DOHH2 (cell line): ENCODE results near the gene IFT22.
"Not testable (repeated sequence)": the region's sequence is repeated elsewhere in the genome, so short reads cannot be mapped to it uniquely, and the experiment has no call there.

Source experiments
- H3F3A ChIP-seq: fragments of 200-600 bp; sonication (generic), shearing (Covaris generic); 2 replicates; pipeline ENCODE4 v1.6.0; 2016; ENCODE audit warnings: antibody characterized with exemption, mild to moderate bottlenecking; ENCODE audit not compliant: control insufficient read depth, insufficient read depth
- H3K27ac ChIP-seq: fragments of 200-600 bp; sonication (generic); 2 replicates; pipeline ENCODE4 v1.5.1; 2014; ENCODE audit warnings: low read depth, mild to moderate bottlenecking, low read length, moderate library complexity
- H3K27me3 ChIP-seq: fragments of 200-600 bp; sonication (generic); 2 replicates; pipeline ENCODE4 v1.6.1; 2014; ENCODE audit warnings: mild to moderate bottlenecking, low read length, mixed read lengths; ENCODE audit not compliant: control insufficient read depth
- H3K36me3 ChIP-seq: fragments of 200-600 bp; sonication (generic); 2 replicates; pipeline ENCODE4 v1.6.1; 2014; ENCODE audit warnings: mild to moderate bottlenecking, low read length, moderate library complexity, mixed read lengths; ENCODE audit not compliant: control insufficient read depth
- H3K4me1 ChIP-seq: fragments of 200-600 bp; sonication (generic); 2 replicates; pipeline ENCODE4 v1.6.1; 2014; ENCODE audit warnings: mild to moderate bottlenecking, low read length, mixed read lengths; ENCODE audit not compliant: control insufficient read depth
- H3K4me2 ChIP-seq: fragments of 200-600 bp; sonication (generic); 2 replicates; pipeline ENCODE4 v1.6.0; 2014; ENCODE audit warnings: mild to moderate bottlenecking, low read length, moderate library complexity
- H3K4me3 ChIP-seq: fragments of 200-600 bp; sonication (generic); 2 replicates; pipeline ENCODE4 v1.5.1; 2014; ENCODE audit warnings: mild to moderate bottlenecking, low read length, mixed read lengths
- H3K79me2 ChIP-seq: fragments of 200-600 bp; sonication (generic); 2 replicates; pipeline ENCODE4 v1.6.1; 2014; ENCODE audit warnings: mild to moderate bottlenecking, low read length, mixed read lengths; ENCODE audit not compliant: control insufficient read depth
- H3K9me2 ChIP-seq: fragments of 200-600 bp; sonication (generic); replicated peaks from 2 replicates; pipeline ENCODE4 v1.6.1; 2014; ENCODE audit warnings: mild to moderate bottlenecking, low read length, mixed read lengths; ENCODE audit not compliant: control insufficient read depth
- H3K9me3 ChIP-seq: fragments of 200-600 bp; sonication (generic); 2 replicates; pipeline ENCODE4 v1.6.1; 2014; ENCODE audit warnings: antibody characterized with exemption, low read length, mixed read lengths; ENCODE audit not compliant: control insufficient read depth, insufficient read depth
- H4K20me1 ChIP-seq: fragments of 200-600 bp; sonication (generic); 2 replicates; pipeline ENCODE4 v1.6.0; 2014; ENCODE audit warnings: low read depth, mild to moderate bottlenecking, antibody characterized with exemption, low read length, moderate library complexity; ENCODE audit not compliant: control insufficient read depth, insufficient read depth
- EZH2phosphoT487 ChIP-seq: fragments of 200-600 bp; sonication (generic); IDR thresholded peaks from 2 replicates; pipeline ENCODE4 v1.6.1; 2017; ENCODE audit warnings: borderline replicate concordance, mild to moderate bottlenecking, antibody characterized with exemption, low read length, moderate library complexity, mixed read lengths
- TF ChIP-seq, protein P1 (sequence below): fragments of 200-600 bp; sonication (generic); IDR thresholded peaks from one replicate; pipeline ENCODE4 v1.5.1; 2014; ENCODE audit warnings: antibody characterized with exemption, mild to moderate bottlenecking, low read depth, low read length; ENCODE audit not compliant: poor library complexity, severe bottlenecking

Gene IFT22

GRCh38 chr7:101290186-101291037 is 31.2 kb downstream of the IFT22 start:
- H3K27me3 ChIP-seq, result peaks cover 33% of the 10 kb centered on the region
- H3K4me2 ChIP-seq, result peak overlapping the region; percentile 65

DNA sequence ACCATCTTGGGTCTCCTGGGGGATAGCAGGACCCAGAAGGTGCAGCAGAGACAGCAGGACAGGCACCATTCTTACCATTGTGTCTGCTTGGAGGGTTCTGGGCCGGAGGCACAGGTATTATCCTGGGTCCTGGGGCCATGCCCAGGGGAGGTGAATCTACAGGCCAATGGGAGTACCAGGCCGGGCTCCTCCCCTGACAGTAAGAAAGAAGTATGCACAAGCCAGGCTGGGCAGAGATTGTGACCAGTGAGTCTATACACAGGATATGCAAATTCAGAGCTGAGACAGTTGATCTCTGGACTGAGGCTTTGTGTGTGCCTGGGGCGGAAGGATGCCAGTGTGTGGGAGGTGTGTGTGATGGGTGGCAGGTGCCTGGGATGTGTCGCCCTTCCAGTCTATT is 31.9 kb downstream of the IFT22 start:
- peak overlapping the region; percentile 65 for H3K4me2 ChIP-seq

More at GRCh38 chr7:101290186-101291037, 31.2 kb downstream of the IFT22 start:
- H3K9me2 ChIP-seq, H3F3A ChIP-seq, H3K9me3 ChIP-seq, H3K79me2 ChIP-seq, H4K20me1 ChIP-seq, H3K27ac ChIP-seq, H3K36me3 ChIP-seq: not testable (repeated sequence)
- Histone ChIP-seq H3K4me3 (peak overlapping the region; percentile 40), H3K4me1 (peaks cover 16% of the 10 kb centered on the region)
- TF ChIP-seq, protein P1, sequence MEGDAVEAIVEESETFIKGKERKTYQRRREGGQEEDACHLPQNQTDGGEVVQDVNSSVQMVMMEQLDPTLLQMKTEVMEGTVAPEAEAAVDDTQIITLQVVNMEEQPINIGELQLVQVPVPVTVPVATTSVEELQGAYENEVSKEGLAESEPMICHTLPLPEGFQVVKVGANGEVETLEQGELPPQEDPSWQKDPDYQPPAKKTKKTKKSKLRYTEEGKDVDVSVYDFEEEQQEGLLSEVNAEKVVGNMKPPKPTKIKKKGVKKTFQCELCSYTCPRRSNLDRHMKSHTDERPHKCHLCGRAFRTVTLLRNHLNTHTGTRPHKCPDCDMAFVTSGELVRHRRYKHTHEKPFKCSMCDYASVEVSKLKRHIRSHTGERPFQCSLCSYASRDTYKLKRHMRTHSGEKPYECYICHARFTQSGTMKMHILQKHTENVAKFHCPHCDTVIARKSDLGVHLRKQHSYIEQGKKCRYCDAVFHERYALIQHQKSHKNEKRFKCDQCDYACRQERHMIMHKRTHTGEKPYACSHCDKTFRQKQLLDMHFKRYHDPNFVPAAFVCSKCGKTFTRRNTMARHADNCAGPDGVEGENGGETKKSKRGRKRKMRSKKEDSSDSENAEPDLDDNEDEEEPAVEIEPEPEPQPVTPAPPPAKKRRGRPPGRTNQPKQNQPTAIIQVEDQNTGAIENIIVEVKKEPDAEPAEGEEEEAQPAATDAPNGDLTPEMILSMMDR, result peak; percentile 92

DNA sequence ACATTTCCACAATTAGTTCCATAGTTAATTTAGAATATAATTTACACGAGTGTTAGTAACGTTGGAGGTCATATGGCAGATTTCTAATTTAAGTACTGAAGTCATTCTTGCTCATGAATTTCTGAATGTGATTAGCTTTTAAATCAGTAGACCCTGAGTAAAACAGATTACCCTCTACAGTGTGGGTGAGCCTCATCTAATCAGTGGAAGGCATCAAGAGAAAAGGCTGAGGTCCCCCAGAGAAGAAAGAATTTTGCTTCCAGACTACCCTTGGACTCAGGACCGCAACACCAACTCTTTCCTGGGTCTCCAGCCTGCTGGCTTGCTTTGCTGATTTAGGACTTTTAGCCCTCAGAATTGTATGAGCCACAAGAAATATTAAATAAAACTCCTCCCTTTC is 33.2 kb downstream of the IFT22 start:
- peaks cover 24% of the 10 kb centered on the region for H3K27me3 ChIP-seq
- H4K20me1 ChIP-seq, result no peaks in the 10 kb centered on the region
- no peak overlapping the region for H3K4me2 ChIP-seq
- TF ChIP-seq, protein P1, result no peak
- TF ChIP-seq EZH2phosphoT487, result no peak
- no peaks in the 10 kb centered on the region for H3K36me3 ChIP-seq
- H3K9me3 ChIP-seq, result no peaks in the 10 kb centered on the region
- H3K9me2 ChIP-seq, result no peaks in the 10 kb centered on the region
- H3K4me3 ChIP-seq, result no peak overlapping the region
- no peaks in the 10 kb centered on the region for H3F3A ChIP-seq
- peaks cover 16% of the 10 kb centered on the region for H3K4me1 ChIP-seq
- no peaks in the 10 kb centered on the region for H3K79me2 ChIP-seq
- no peak overlapping the region for H3K27ac ChIP-seq

More for the DNA sequence above, 31.9 kb downstream of the IFT22 start:
- not testable (repeated sequence) for H3F3A ChIP-seq, H3K9me3 ChIP-seq, H3K9me2 ChIP-seq, H3K36me3 ChIP-seq, H3K79me2 ChIP-seq, H4K20me1 ChIP-seq, H3K27ac ChIP-seq
- peak overlapping the region; percentile 40 for H3K4me3 ChIP-seq
- H3K4me1 ChIP-seq, result peaks cover 16% of the 10 kb centered on the region
- H3K27me3 ChIP-seq, result peaks cover 32% of the 10 kb centered on the region

- H3K4me3 ChIP-seq, result no peak overlapping the region
- no peaks in the 10 kb centered on the region for H3F3A ChIP-seq
- H3K79me2 ChIP-seq, result no peaks in the 10 kb centered on the region
- H3K4me1 ChIP-seq, result peaks cover 21% of the 10 kb centered on the region
- peaks cover 17% of the 10 kb centered on the region for H3K27me3 ChIP-seq
- H3K9me2 ChIP-seq, result no peaks in the 10 kb centered on the region
- no peak overlapping the region for H3K4me2 ChIP-seq
- H4K20me1 ChIP-seq, result no peaks in the 10 kb centered on the region
- TF ChIP-seq, protein P1, result no peak
- no peak for TF ChIP-seq EZH2phosphoT487
- no peaks in the 10 kb centered on the region for H3K9me3 ChIP-seq
- H3K27ac ChIP-seq, result no peak overlapping the region
- H3K36me3 ChIP-seq, result no peaks in the 10 kb centered on the region
Observed at GRCh38 chr7:101287032-101287431, 34.6 kb downstream of the IFT22 start.

DNA sequence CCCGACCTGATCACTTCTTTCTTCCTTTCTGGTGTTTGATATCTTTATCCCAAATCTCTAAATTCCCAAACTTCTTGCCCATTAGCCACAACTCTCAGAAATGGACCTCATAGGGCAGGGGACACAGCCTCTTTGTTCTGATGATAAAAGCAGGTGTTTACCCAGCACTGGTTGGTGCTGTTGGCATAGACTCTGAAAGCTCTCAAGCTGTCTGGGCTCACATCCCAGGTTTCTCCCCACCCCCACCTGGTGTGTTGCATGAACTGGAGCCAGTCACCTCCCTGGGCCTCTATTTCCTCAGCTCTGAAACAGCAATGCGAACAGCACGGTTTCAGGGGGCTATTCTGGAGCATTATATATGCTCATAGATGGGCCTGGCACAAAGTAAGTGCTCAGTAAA is 35.7 kb downstream of the IFT22 start:
- H4K20me1 ChIP-seq, H3K9me3 ChIP-seq, H3K79me2 ChIP-seq, H3K36me3 ChIP-seq, H3F3A ChIP-seq, H3K4me3 ChIP-seq, H3K27ac ChIP-seq, H3K9me2 ChIP-seq, H3K4me2 ChIP-seq: not testable (repeated sequence)
- Histone ChIP-seq H3K4me1 (peaks cover 21% of the 10 kb centered on the region), H3K27me3 (peaks cover 13% of the 10 kb centered on the region)
